Thoracic aorta (tissue), 2 donors: ENCODE data around the gene RNF166. TPM values are rescaled to one million over a fixed set of nuclear protein-coding genes. Genes with fewer than 3 reads are reported as not detected.
A peak's percentile ranks its signal among the peaks of the same experiment; 100 is the strongest.

ENCODE experiments used
- ATAC-seq: fragments of 150-250 bp; one replicate; pipeline ENCODE4 v1.8.0; 2017; ENCODE audit warnings: low read depth; ENCODE audit not compliant: insufficient number of reproducible peaks, low FRiP score
- DNase-seq: peaks from one replicate; pipeline ENCODE4 v3.0.0-alpha.2; 2020; ENCODE audit warnings: low spot score
- H3K27ac ChIP-seq, 2 donors: fragments of 200-600 bp; sonication (generic); 1 replicate in 1 of 2; 2 replicates in 1 of 2; pipeline ENCODE4 v1.5.1; 2016; ENCODE audit warnings: mild to moderate bottlenecking in 2 of 2, moderate library complexity in 2 of 2
- H3K27me3 ChIP-seq: fragments of 200-600 bp; sonication (generic); replicated peaks from 2 replicates; pipeline ENCODE4 v1.6.0; 2016; ENCODE audit warnings: mild to moderate bottlenecking; ENCODE audit not compliant: insufficient read depth
- H3K36me3 ChIP-seq: fragments of 200-600 bp; sonication (generic); one replicate; pipeline ENCODE4 v1.5.1; 2016
- H3K4me1 ChIP-seq, 2 donors: fragments of 200-600 bp; sonication (generic); 1 replicate in 1 of 2; 2 replicates in 1 of 2; pipeline versions ENCODE4 v1.5.1 to v1.6.0; 2016; ENCODE audit warnings: low read depth in 2 of 2, mild to moderate bottlenecking in 1 of 2; ENCODE audit not compliant: control insufficient read depth in 1 of 2
- H3K4me3 ChIP-seq: fragments of 200-600 bp; sonication (generic); 2 replicates; pipeline ENCODE4 v1.5.1; 2016; ENCODE audit warnings: mild to moderate bottlenecking
- H3K9me3 ChIP-seq: fragments of 200-600 bp; sonication (generic); 2 replicates; pipeline ENCODE4 v1.5.1; 2016
- total RNA-seq, 2 donors: library from RNA; depleted of rRNA; stranded (reverse); fragments of >200 nt; gene quantifications; one replicate each; pipeline versions ENCODE4 v1.1.0 to v1.2.3, GENCODE V29; 2016
- TF ChIP-seq, protein P1 (sequence below): fragments of 200-600 bp; sonication (generic); IDR thresholded peaks from one replicate; pipeline ENCODE4 v1.5.1; 2019; ENCODE audit warnings: antibody characterized with exemption

The RNF166 gene
- total RNA-seq, 2 donors from 2014 or later: 20.7 to 36.6 TPM

DNA sequence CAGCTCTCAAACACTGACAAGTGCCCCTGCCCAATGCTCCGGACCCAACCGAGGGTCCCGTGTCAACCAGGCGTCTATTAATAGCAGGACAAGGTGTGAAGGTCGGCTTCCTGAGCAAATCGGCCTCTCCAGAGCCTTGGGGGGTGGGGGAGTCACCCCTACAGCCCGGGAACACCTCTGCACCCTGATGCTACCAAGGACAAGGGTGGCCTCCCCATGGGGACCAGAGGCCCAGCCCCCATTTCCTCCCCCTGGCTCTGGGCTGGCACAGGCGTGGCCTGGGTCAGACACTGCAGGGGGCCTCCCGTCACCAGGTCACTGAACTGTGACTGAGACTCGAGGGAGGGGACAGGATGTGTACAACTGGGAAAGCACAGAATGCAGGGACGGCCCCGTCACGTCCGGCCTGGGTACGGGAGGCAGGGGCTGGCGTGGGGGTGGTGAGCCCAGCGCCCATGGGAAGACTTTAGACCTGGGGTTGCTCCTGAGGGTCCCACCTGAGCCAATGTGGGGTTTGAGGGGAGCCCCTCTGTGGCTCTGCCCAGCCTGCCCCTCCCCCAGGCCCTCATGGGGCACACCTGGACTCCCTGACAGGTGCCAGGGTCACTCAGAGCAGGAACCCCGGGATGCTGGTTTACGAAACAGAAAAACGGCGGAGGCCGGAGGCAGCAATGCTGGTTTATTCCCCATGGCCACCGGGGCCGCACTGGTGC lies 54.8 kb downstream of the RNF166 start:
- no peaks in the 10 kb centered on the region for H3K27me3 ChIP-seq
- peaks cover 7 to 15% of the 10 kb centered on the region in 2 donors for H3K4me1 ChIP-seq
- H3K9me3 ChIP-seq: no peaks in the 10 kb centered on the region
- H3K27ac ChIP-seq: peak overlapping the region in 1 of 2 donors; percentile 39
- peak overlapping the region; percentile 74 for H3K4me3 ChIP-seq
- DNase-seq: no peak
- peaks cover 17% of the 10 kb centered on the region for H3K36me3 ChIP-seq
- TF ChIP-seq, protein P1, sequence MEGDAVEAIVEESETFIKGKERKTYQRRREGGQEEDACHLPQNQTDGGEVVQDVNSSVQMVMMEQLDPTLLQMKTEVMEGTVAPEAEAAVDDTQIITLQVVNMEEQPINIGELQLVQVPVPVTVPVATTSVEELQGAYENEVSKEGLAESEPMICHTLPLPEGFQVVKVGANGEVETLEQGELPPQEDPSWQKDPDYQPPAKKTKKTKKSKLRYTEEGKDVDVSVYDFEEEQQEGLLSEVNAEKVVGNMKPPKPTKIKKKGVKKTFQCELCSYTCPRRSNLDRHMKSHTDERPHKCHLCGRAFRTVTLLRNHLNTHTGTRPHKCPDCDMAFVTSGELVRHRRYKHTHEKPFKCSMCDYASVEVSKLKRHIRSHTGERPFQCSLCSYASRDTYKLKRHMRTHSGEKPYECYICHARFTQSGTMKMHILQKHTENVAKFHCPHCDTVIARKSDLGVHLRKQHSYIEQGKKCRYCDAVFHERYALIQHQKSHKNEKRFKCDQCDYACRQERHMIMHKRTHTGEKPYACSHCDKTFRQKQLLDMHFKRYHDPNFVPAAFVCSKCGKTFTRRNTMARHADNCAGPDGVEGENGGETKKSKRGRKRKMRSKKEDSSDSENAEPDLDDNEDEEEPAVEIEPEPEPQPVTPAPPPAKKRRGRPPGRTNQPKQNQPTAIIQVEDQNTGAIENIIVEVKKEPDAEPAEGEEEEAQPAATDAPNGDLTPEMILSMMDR: no peak
- ATAC-seq: no peak

DNA sequence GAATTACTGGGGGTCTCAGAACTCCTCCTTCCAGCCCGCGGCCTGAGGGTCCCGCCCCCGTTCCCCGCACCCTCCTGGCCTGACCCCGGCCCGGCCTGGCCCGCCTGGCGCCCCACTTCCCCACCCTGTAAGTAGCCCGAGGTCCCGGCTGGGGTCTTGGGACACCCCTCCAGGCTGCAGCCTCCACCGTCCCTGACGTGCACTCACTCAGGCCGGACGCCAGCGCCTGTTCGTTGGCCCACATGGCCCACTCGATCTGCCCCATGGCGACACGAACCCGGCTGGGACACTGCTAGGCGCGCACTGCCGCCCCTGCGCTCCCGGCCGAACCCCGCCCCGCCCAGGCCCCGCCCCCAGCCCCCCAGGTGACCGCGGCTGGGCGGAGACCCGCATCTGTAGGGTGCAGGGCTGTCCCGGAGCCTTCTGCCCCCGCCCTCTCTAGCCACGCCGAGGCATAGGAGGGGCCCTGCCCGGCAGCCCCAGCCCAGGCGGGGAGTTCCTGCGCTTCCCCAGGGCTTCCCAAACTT lies 55.4 kb downstream of the RNF166 start, which contains the start of gene CYBA:
Gene CYBA (minus strand): TSS at position 305 of the 527 bp plus-strand sequence. CDS start 40 bp downstream, at position 265.
- ATAC-seq (peak; percentile 17), DNase-seq (no peak)
- Histone ChIP-seq H3K9me3 (no peaks in the 10 kb centered on the region), H3K36me3 (peaks cover 17% of the 10 kb centered on the region), H3K27ac (peak within 1 kb of the TSS in 1 of 2 donors; percentile 39), H3K4me3 (peak within 1 kb of the TSS; percentile 74), H3K27me3 (no peaks in the 10 kb centered on the region), H3K4me1 (peaks cover 7 to 15% of the 10 kb centered on the region in 2 donors)
- TF ChIP-seq, protein P1: no peak

DNA sequence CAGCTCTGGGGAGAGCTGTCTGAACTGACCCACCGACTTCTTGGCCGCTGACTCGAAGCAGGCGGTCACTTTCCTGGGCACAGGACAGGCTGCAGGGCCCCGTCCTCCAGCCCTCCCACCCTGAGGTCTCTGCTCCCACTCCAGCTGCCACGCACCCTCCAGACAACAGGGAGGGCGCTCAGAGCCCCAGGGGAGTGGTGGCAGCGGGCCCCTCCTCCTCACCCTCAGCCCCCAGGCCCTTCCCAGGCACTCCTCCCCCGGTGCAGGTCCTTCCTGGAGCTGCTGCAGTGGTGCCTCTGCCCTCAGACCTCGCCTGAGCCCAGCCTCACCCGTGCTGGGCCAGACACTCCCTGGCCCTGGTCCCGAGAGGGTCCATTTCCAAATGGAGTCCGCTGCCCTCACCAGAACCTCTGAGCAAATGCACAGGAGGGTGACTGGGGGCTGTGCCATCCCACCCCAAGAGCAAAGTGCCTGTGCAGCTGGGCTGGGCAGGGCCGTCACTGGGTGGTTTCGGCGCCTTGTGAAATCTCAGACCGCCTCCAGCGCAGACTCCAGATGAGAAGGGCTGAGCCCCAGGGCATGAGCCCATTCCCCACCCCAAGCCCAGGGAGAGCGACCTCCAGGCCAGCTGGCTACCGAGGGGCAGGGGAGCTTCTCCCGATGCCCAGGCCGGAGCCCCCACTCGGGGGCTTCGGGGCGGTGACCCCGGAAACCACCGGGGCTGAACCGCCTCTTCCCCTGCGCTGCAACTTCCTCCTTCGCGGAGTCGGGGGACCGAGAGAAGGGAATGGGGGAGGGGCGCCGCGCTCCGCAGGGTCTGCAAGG lies 56.1 kb downstream of the RNF166 start:
- no peak for DNase-seq
- Histone ChIP-seq H3K4me1 (peaks cover 7 to 15% of the 10 kb centered on the region in 2 donors), H3K27me3 (no peaks in the 10 kb centered on the region), H3K36me3 (peaks cover 11% of the 10 kb centered on the region), H3K9me3 (no peaks in the 10 kb centered on the region), H3K27ac (peak overlapping the region in 1 of 2 donors; percentile 39), H3K4me3 (peak overlapping the region; percentile 74)
- TF ChIP-seq, protein P1: no peak
- no peak for ATAC-seq

DNA sequence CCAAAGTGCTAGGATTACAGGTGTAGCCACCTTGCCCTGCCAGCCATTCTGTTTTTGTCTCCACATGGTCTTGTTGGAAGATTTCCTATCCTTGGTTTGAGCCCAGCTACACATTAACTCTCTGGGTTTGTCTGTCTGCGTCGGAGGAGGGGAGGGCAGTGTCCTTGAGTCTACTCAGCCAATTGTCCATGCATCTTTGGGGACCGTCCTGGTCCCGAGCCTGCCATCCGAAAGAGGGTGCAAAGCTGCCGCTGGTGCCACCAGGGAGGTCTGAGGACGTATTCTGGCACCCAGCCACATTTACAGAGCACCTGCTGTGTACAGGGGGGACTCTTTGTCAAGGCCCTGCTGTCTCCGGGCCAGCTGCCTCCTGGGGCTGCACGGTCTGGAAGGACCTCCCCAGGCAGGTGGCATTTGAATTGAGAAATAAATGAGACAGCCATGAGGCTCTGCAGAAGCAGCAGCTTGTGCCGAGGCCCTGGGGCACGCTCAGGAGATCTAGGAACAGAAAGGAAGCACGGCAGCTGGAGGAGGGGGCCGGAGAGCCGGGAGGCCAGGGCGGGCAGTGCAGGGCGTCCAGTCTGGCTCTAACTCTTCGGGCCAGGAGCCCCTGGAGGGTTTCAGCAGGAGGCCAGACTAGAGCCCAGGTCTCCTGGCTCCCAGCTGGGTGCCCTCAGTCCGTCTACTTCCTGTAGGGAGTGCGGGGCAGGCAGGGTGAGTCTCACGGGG lies 56.8 kb downstream of the RNF166 start:
- H3K9me3 ChIP-seq: no peaks in the 10 kb centered on the region
- peak overlapping the region; percentile 74 for H3K4me3 ChIP-seq

More for the DNA sequence above, 56.8 kb downstream of the RNF166 start:
- Histone ChIP-seq H3K36me3 (peaks cover 7% of the 10 kb centered on the region), H3K27ac (no peak overlapping the region), H3K4me1 (peaks cover 7 to 15% of the 10 kb centered on the region in 2 donors), H3K27me3 (no peaks in the 10 kb centered on the region)
- DNase-seq (no peak), ATAC-seq (no peak)
- TF ChIP-seq, protein P1: no peak
